ENCODE data around the gene CHST11.
A peak's percentile ranks its signal among the peaks of the same experiment; 100 is the strongest.

The CHST11 gene

GRCh38 chr12:104462931-104463339, 6.2 kb downstream of the CHST11 start:
- H3K4me2 ChIP-seq (ENCODE audit: low read length), result peak overlapping the region; percentile 60
- no peaks in the 10 kb centered on the region for H4K20me1 ChIP-seq (ENCODE audit: control insufficient read depth, insufficient read depth, low read depth, low read length)
- H3K79me2 ChIP-seq (ENCODE audit: control insufficient read depth, low read length), result peaks cover 72% of the 10 kb centered on the region
- TF ChIP-seq CTCF (IDR thresholded peaks at IDR 0.05; ENCODE audit: low read depth, low read length, poor library complexity, severe bottlenecking) (no peak), EZH2phosphoT487 (IDR thresholded peaks at IDR 0.05; ENCODE audit: borderline replicate concordance, low read length) (no peak)
- H3K36me3 ChIP-seq (ENCODE audit: control insufficient read depth, low read length), result peaks cover 3% of the 10 kb centered on the region; the same call in 1 of the 2 replicates
- H3F3A ChIP-seq (ENCODE audit: control insufficient read depth, insufficient read depth), result no peaks in the 10 kb centered on the region; the same call in 1 of the 2 replicates
- H3K9me3 ChIP-seq (ENCODE audit: control insufficient read depth, insufficient read depth, low read length), result no peaks in the 10 kb centered on the region
- peak overlapping the region; percentile 12; the same call in 1 of the 2 replicates for H3K4me3 ChIP-seq (ENCODE audit: low read length)
- no peaks in the 10 kb centered on the region for H3K9me2 ChIP-seq (replicated peaks; ENCODE audit: control insufficient read depth, low read length)
- peaks cover 79% of the 10 kb centered on the region for H3K4me1 ChIP-seq (ENCODE audit: control insufficient read depth, low read length)
- no peak overlapping the region; the same call in 1 of the 2 replicates for H3K27ac ChIP-seq (ENCODE audit: low read depth, low read length)
- peaks cover 9% of the 10 kb centered on the region for H3K27me3 ChIP-seq (ENCODE audit: control insufficient read depth, low read length)

- peaks cover 76% of the 10 kb centered on the region for H3K4me1 ChIP-seq (ENCODE audit: control insufficient read depth, low read length)
- H3K4me3 ChIP-seq (ENCODE audit: low read length), result no peak overlapping the region
- peak overlapping the region; percentile 60; the same call in 1 of the 2 replicates for H3K4me2 ChIP-seq (ENCODE audit: low read length)
- TF ChIP-seq EZH2phosphoT487 (IDR thresholded peaks at IDR 0.05; ENCODE audit: borderline replicate concordance, low read length) (no peak), CTCF (IDR thresholded peaks at IDR 0.05; ENCODE audit: low read depth, low read length, poor library complexity, severe bottlenecking) (no peak)
- H3K9me2 ChIP-seq (replicated peaks; ENCODE audit: control insufficient read depth, low read length), result no peaks in the 10 kb centered on the region
- H3K9me3 ChIP-seq (ENCODE audit: control insufficient read depth, insufficient read depth, low read length), result no peaks in the 10 kb centered on the region
- no peaks in the 10 kb centered on the region for H4K20me1 ChIP-seq (ENCODE audit: control insufficient read depth, insufficient read depth, low read depth, low read length)
- H3K36me3 ChIP-seq (ENCODE audit: control insufficient read depth, low read length), result no peaks in the 10 kb centered on the region
- no peaks in the 10 kb centered on the region; the same call in 1 of the 2 replicates for H3F3A ChIP-seq (ENCODE audit: control insufficient read depth, insufficient read depth)
- peaks cover 6% of the 10 kb centered on the region; the same call in 1 of the 2 replicates for H3K27me3 ChIP-seq (ENCODE audit: control insufficient read depth, low read length)
- H3K27ac ChIP-seq (ENCODE audit: low read depth, low read length), result no peak overlapping the region; the same call in 1 of the 2 replicates
- H3K79me2 ChIP-seq (ENCODE audit: control insufficient read depth, low read length), result peaks cover 72% of the 10 kb centered on the region
Measured at GRCh38 chr12:104463368-104463767, 6.6 kb downstream of the CHST11 start.

- H3K4me3 ChIP-seq (ENCODE audit: low read length), result no peak overlapping the region
- peaks cover 66% of the 10 kb centered on the region for H3K79me2 ChIP-seq (ENCODE audit: control insufficient read depth, low read length)
- no peak overlapping the region for H3K4me2 ChIP-seq (ENCODE audit: low read length)
- peaks cover 71% of the 10 kb centered on the region for H3K4me1 ChIP-seq (ENCODE audit: control insufficient read depth, low read length)
- H3K27ac ChIP-seq (ENCODE audit: low read depth, low read length), result no peak overlapping the region
- H3K9me3 ChIP-seq (ENCODE audit: control insufficient read depth, insufficient read depth, low read length), result no peaks in the 10 kb centered on the region
- no peaks in the 10 kb centered on the region for H3K36me3 ChIP-seq (ENCODE audit: control insufficient read depth, low read length)
- H3K9me2 ChIP-seq (replicated peaks; ENCODE audit: control insufficient read depth, low read length), result no peaks in the 10 kb centered on the region
- no peak for TF ChIP-seq EZH2phosphoT487 (IDR thresholded peaks at IDR 0.05; ENCODE audit: borderline replicate concordance, low read length)
- no peak for TF ChIP-seq CTCF (IDR thresholded peaks at IDR 0.05; ENCODE audit: low read depth, low read length, poor library complexity, severe bottlenecking)
- H3F3A ChIP-seq (ENCODE audit: control insufficient read depth, insufficient read depth), result no peaks in the 10 kb centered on the region; the same call in 1 of the 2 replicates
- H3K27me3 ChIP-seq (ENCODE audit: control insufficient read depth, low read length), result no peaks in the 10 kb centered on the region
- no peaks in the 10 kb centered on the region for H4K20me1 ChIP-seq (ENCODE audit: control insufficient read depth, insufficient read depth, low read depth, low read length)
Measured at GRCh38 chr12:104464899-104465298, 8.2 kb downstream of the CHST11 start.

Measured in DOHH2 (cell line).